Measurements from ENCODE around the gene OPTC. TPM values are rescaled to one million over a fixed set of nuclear protein-coding genes. Genes with fewer than 3 reads are reported as not detected.

OPTC gene
- total RNA-seq, 1 donor from 2014 or later: not detected

DNA sequence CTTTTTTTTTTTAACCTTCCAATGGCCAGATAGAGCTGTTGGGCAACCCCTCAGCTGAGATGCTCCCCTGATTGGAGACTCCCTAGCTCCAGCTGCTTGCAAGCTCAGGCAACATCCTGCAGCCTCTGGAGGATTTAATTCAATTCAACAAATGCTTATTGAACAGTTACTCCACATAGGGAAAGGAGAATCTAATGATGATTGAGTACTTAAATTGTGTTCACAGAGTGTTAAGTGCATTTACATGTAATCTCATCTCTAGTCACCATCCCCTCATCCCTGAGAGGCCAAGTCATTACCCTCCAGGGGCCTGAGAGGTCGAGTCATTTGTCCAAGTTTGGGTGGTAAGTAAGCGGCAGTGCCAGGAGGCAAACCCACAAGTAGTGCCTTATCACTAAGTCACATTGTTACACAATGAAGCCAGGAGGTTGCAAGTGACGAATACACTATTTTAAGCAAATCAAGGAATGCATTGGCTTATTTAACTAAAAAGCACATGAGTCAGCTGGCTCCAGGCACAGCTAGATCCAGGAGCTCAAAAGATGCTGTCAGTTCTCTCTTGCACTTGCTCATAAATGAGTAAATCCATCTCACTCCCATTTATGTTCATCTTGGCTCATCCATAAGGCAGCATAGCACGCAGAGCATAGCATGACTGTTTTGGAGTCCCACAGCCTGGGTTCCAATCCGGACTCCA is 64.3 kb downstream of the OPTC start:
- H4K20me1 ChIP-seq (ENCODE audit: insufficient read depth, low read length): no peaks in the 10 kb centered on the region
- H3K79me2 ChIP-seq (ENCODE audit: insufficient read depth, low read length): no peaks in the 10 kb centered on the region
- peaks cover 44% of the 10 kb centered on the region for H3K4me1 ChIP-seq (ENCODE audit: insufficient read depth, low read length)
- peak overlapping the region; percentile 80 for H3K9ac ChIP-seq (ENCODE audit: low read length)
- H3K4me1 Mint-ChIP-seq (ENCODE audit: low read depth, unreplicated experiment): peaks cover 49% of the 10 kb centered on the region
- FAIRE-seq (peak; percentile 99), DNase-seq (ENCODE audit: low read depth) (peak; percentile 100)
- H3K9me3 Mint-ChIP-seq (ENCODE audit: unreplicated experiment): no peaks in the 10 kb centered on the region
- no peaks in the 10 kb centered on the region for H3K9me3 ChIP-seq (ENCODE audit: insufficient read depth, low read depth, low read length)
- peaks cover 2% of the 10 kb centered on the region for H3K27me3 Mint-ChIP-seq (ENCODE audit: low read depth, unreplicated experiment)
- TF ChIP-seq, protein P1, sequence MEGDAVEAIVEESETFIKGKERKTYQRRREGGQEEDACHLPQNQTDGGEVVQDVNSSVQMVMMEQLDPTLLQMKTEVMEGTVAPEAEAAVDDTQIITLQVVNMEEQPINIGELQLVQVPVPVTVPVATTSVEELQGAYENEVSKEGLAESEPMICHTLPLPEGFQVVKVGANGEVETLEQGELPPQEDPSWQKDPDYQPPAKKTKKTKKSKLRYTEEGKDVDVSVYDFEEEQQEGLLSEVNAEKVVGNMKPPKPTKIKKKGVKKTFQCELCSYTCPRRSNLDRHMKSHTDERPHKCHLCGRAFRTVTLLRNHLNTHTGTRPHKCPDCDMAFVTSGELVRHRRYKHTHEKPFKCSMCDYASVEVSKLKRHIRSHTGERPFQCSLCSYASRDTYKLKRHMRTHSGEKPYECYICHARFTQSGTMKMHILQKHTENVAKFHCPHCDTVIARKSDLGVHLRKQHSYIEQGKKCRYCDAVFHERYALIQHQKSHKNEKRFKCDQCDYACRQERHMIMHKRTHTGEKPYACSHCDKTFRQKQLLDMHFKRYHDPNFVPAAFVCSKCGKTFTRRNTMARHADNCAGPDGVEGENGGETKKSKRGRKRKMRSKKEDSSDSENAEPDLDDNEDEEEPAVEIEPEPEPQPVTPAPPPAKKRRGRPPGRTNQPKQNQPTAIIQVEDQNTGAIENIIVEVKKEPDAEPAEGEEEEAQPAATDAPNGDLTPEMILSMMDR (IDR thresholded peaks at IDR 0.05; ENCODE audit: insufficient read depth, low read depth, low read length): no peak
- no peak for TF ChIP-seq EZH2 (IDR thresholded peaks at IDR 0.05; ENCODE audit: insufficient read depth, low read length)
- H3K4me2 ChIP-seq (ENCODE audit: low read length): peak overlapping the region; percentile 82
- H3K36me3 ChIP-seq (ENCODE audit: insufficient read depth, low read length): no peaks in the 10 kb centered on the region
- H3K27me3 ChIP-seq (ENCODE audit: insufficient read depth, low read length): no peaks in the 10 kb centered on the region
- no peak overlapping the region for H3K4me3 Mint-ChIP-seq (ENCODE audit: unreplicated experiment)
- no peak overlapping the region for H2AFZ ChIP-seq (ENCODE audit: low read depth, low read length)
- H3K4me3 ChIP-seq (ENCODE audit: insufficient read depth, low read depth, low read length): peak overlapping the region; percentile 31
- no peaks in the 10 kb centered on the region for H3K36me3 Mint-ChIP-seq (ENCODE audit: low read depth, unreplicated experiment)
- peak overlapping the region; percentile 97 for H3K27ac ChIP-seq (ENCODE audit: low read depth, low read length)
- peak overlapping the region; percentile 92 for H3K27ac Mint-ChIP-seq (ENCODE audit: unreplicated experiment)

Other genes with a start within 250 kb of the OPTC start
- gene BTG2, start 188.6 kb upstream of the OPTC start, total RNA-seq: 46.4 and 58.3 TPM in 2 replicates
- not detected in 2 replicates for gene FMOD, start 143.0 kb upstream of the OPTC start, total RNA-seq
- gene PRELP, start 18.3 kb upstream of the OPTC start, total RNA-seq: 0.07 TPM in 1 of 2 replicates, not detected in the other
- gene ATP2B4, start 132.7 kb downstream of the OPTC start, total RNA-seq: 103 and 114 TPM in 2 replicates